Ovary (tissue), 9 donors: Measurements from ENCODE around the gene ARHGAP40. TPM values are rescaled to one million over a fixed set of nuclear protein-coding genes. Genes with fewer than 3 reads are reported as not detected.

ENCODE experiments used
- DNase-seq, 5 donors: peaks; one replicate each; pipeline ENCODE4 v3.0.0-alpha.2; 2019 to 2020
- H3K27ac ChIP-seq, 2 donors: fragments of 200-600 bp; one replicate each; pipeline versions ENCODE4 v1.5.1 to v1.8.0; 2019 to 2022
- H3K27me3 ChIP-seq: fragments of 200-600 bp; one replicate; pipeline ENCODE4 v1.8.0; 2022
- H3K36me3 ChIP-seq: fragments of 200-600 bp; sonication (generic); one replicate; pipeline ENCODE4 v1.5.1; 2019
- H3K4me1 ChIP-seq: one replicate; pipeline ENCODE4 v1.8.1; 2013; ENCODE audit warnings: mild to moderate bottlenecking, moderate library complexity; ENCODE audit not compliant: insufficient read depth
- H3K4me3 ChIP-seq: fragments of 200-600 bp; sonication (generic); one replicate; pipeline ENCODE4 v1.5.1; 2017
- H3K9me3 ChIP-seq, 2 donors: fragments of 200-600 bp in 1 of 2; sonication (generic) in 1 of 2; one replicate each; pipeline versions ENCODE4 v1.5.1 to v1.8.1; 2013 to 2019; ENCODE audit warnings: mild to moderate bottlenecking in 1 of 2, moderate library complexity in 1 of 2
- EP300 ChIP-seq: sonication (generic); formaldehyde crosslinking; IDR thresholded peaks from one replicate; pipeline ENCODE4 v1.6.1; 2017; ENCODE audit warnings: antibody characterized with exemption
- POLR2A ChIP-seq: fragments of 450-650 bp; IDR thresholded peaks from one replicate; pipeline ENCODE4 v1.6.1; 2017; ENCODE audit warnings: antibody characterized with exemption, mild to moderate bottlenecking, moderate library complexity
- WGBS, 3 donors: extraction: QIAGEN DNeasy Blood & Tissue Kit in 1 of 3; methylation state at CpG; one replicate each; pipeline versions ENCODE4 v1.1.5 to v1.1.7; 2013 to 2017; 5-methylcytosine and 5-hydroxymethylcytosine counted together
- intact Hi-C, 4 donors: fragments of 100-400 bp; cut with DNase I; formaldehyde crosslinking; loops; one replicate each; pipeline versions ENCODE4 v1.11.0 to v1.15.1; 2022 to 2023
- polyA plus RNA-seq, 2 donors: library from polyadenylated mRNA; stranded (reverse); fragments of 200-250 nt in 1 of 2; fragments of 350-450 nt in 1 of 2; fragmentation: Illumina TruSeq in 1 of 2; extraction: RNeasy Lipid Tissue Mini Kit (QIAGEN cat#74804) in 1 of 2; gene quantifications; one replicate each; pipeline ENCODE4 v1.2.3, GENCODE V29; 2013 to 2014
- total RNA-seq, 7 donors: library from RNA; depleted of rRNA in 2 of 7; stranded (reverse); fragments of >200 nt in 2 of 7; fragmentation: NEBNext Ultra II Directional in 3 of 7; extraction: Animal tissue kit (Norgen Biotek cat#: 25700) in 3 of 7; gene quantifications; one replicate each; pipeline versions ENCODE4 v1.1.0 to v1.2.4, GENCODE V29; 2016 to 2023
- TF ChIP-seq, protein P1 (sequence below), 3 donors: fragments of 450-650 bp in 2 of 3; fragments of 200-600 bp in 1 of 3; IDR thresholded peaks; one replicate each; pipeline versions ENCODE4 v1.5.1 to v1.8.0; 2016 to 2022; ENCODE audit warnings: antibody characterized with exemption in 3 of 3, mild to moderate bottlenecking in 1 of 3
- donor health status: DM: no; HTN: no; CAD: no; lungs with moderate emphysema.
- donor health status: DM: no; HTN: no; CAD: no.
- donor health status: Bipolar disorder and iron deficiency.
- donor health status: DM: yes; HTN: yes; CAD: no.
- donor health status: DM: no; HTN: no; CAD: no.
- donor health status: DM: yes; HTN: yes; CAD: no.

The ARHGAP40 gene
- total and polyA plus RNA-seq, 9 donors: not detected

DNA sequence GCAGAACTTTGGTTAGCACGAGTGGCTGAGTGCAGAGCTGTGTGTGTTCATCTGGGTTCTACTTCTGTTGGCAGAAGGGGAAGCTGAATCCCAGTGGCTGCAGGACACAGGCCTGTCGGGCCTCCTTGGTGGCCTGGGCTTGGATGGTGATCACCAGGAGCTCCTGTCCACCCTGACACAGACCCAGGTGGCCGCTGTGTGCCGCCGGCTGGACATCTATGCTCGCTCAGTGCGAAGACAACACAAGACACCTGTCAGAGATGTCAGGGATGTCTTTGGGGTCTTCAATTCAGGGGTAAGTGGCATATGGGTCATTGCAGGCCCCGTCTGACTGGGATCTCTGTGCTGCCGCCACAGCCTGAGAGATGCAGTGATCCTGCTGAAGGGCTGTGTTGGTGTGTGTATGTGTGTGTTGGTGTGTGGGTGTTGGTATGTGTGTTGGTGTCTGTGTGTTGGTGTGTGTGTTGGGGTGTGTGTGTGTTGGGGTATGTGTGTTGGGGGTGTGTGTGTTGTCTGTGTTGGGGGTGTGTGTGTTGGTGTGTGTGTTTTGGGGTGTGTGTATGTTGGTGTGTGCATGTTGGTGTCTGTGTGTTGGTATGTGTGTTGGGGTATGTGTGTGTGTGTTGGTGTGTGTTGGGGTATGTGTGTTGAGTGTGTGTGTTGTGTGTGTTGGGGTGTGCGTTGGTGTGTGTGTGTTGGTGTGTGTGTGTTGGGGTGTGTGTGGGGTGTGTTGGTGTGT lies 25.5 kb downstream of the ARHGAP40 start:
- no peak overlapping the region for H3K4me3 ChIP-seq
- WGBS, 3 donors: 82 to 86% (median 83%) methylated on average over 9 to 10 of the region's 10 CpGs
- H3K36me3 ChIP-seq: no peaks in the 10 kb centered on the region
- intact Hi-C loops: loop anchor here in 1 of 4 donors (10.0 kb wide), 1 partner anchor 62 kb away; no protein-coding TSS in a partner anchor
- H3K27me3 ChIP-seq: no peaks in the 10 kb centered on the region
- TF ChIP-seq POLR2A (no peak), EP300 (no peak)
- TF ChIP-seq, protein P1, sequence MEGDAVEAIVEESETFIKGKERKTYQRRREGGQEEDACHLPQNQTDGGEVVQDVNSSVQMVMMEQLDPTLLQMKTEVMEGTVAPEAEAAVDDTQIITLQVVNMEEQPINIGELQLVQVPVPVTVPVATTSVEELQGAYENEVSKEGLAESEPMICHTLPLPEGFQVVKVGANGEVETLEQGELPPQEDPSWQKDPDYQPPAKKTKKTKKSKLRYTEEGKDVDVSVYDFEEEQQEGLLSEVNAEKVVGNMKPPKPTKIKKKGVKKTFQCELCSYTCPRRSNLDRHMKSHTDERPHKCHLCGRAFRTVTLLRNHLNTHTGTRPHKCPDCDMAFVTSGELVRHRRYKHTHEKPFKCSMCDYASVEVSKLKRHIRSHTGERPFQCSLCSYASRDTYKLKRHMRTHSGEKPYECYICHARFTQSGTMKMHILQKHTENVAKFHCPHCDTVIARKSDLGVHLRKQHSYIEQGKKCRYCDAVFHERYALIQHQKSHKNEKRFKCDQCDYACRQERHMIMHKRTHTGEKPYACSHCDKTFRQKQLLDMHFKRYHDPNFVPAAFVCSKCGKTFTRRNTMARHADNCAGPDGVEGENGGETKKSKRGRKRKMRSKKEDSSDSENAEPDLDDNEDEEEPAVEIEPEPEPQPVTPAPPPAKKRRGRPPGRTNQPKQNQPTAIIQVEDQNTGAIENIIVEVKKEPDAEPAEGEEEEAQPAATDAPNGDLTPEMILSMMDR (IDR thresholded peaks at IDR 0.05): no peak
- no peaks in the 10 kb centered on the region for H3K4me1 ChIP-seq
- no peak overlapping the region for H3K27ac ChIP-seq
- no peaks in the 10 kb centered on the region for H3K9me3 ChIP-seq
- DNase-seq: no peak

DNA sequence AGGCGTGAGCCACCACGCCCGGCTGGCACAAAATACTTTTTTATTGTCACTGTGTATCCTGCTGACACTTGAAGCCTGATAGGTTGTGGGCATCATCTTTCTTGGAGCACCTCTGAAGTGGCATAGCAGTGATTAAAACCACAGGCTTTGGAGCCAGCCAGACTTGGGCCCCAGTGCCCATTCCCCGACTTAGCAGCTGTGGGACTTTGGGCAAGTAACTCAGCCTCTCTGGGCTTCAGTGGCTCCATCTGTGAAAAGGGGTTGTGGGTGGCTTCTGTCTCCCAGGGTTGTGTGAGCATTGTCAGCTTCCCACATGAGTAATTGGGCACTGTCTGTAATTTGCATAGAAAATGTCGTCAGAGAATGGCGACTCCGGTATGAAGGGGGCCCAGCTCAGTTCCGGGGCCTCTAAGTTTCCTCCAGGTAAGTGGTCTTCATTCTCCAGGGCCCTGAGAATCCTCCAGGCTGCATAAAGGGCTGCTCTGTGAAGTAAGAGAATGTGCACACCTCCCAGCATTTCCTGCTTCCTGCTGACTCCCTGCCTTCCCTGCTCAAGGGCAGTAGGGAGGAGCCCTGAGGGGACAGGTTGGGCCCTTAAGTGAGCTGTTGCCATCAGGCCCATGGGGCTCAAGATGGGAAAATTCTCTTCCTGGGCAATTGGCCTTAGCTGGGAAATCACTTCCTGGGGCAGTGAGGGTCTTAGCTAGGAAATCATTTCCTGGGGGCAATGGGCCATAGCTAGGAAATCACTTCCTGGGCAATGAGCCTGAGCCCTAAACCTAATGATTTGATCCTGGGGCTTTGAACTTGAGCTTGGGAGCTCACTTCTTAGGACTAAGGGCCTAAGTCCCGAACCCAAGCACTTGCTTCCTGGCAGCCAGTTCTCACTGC lies 27.2 kb downstream of the ARHGAP40 start:
- Histone ChIP-seq H3K27ac (no peak overlapping the region), H3K27me3 (no peaks in the 10 kb centered on the region), H3K4me1 (no peaks in the 10 kb centered on the region), H3K36me3 (no peaks in the 10 kb centered on the region), H3K4me3 (no peak overlapping the region), H3K9me3 (no peaks in the 10 kb centered on the region)
- intact Hi-C loops: loop anchor here in 1 of 4 donors (10.0 kb wide), 1 partner anchor 64 kb away; no protein-coding TSS in a partner anchor
- TF ChIP-seq EP300: no peak
- TF ChIP-seq, protein P1 (IDR thresholded peaks at IDR 0.05): no peak
- TF ChIP-seq POLR2A: no peak
- no peak for DNase-seq
- WGBS, 3 donors: 80 to 84% (median 83%) methylated on average over 9 of the region's 9 CpGs

DNA sequence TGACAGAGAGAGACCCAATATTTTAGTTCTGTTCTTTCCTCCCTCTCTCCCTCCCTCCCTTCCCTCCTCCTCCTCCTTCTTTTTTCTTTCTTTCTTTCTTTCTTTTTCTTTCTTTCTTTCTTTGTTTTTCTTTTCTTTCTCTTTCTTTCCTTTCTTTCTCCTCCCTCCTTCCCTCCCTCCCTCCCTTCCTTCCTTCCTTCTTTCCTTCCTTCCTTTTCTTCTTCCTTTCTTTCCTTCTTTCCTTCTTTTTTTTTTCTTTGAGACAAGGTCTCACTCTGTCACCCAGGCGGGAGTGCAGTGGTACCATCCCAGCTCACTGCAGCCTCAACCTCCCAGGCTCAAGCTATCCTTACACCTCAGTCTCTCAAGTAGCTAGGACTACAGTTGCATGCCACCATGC lies 28.4 kb downstream of the ARHGAP40 start:
- TF ChIP-seq, protein P1 (IDR thresholded peaks at IDR 0.05): no peak
- TF ChIP-seq POLR2A: no peak
- no peak for TF ChIP-seq EP300
- no peaks in the 10 kb centered on the region for H3K36me3 ChIP-seq
- H3K4me3 ChIP-seq: no peak overlapping the region
- intact Hi-C loops: loop anchor here in 1 of 4 donors (10.0 kb wide), 1 partner anchor 65 kb away; no protein-coding TSS in a partner anchor
- no peaks in the 10 kb centered on the region for H3K4me1 ChIP-seq
- H3K27ac ChIP-seq: no peak overlapping the region
- WGBS, 3 donors: 71 to 85% (median 77%) methylated on average over 1 of the region's 1 CpG
- H3K27me3 ChIP-seq: no peaks in the 10 kb centered on the region
- no peaks in the 10 kb centered on the region for H3K9me3 ChIP-seq
- no peak for DNase-seq

DNA sequence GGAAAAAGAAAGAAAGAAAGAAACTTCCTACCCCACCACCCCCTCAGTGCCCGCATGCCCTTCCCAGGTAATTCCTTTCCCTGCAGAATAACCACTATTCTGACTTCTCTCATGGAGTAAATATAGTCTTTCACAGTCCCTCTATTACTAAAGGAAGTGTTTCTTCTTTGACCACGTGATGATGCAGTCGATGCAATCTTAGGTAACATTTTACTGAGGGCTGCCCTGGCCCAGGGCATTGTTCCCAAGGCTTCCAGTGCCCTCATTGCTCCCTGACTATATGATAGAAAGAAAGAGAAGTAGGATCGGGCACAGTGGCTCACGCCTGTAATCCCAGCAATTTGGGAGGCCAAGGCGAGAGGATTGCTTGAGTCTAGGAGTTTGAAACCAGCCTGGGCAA lies 29.1 kb downstream of the ARHGAP40 start:
- Histone ChIP-seq H3K4me3 (no peak overlapping the region), H3K4me1 (no peaks in the 10 kb centered on the region), H3K9me3 (no peaks in the 10 kb centered on the region), H3K27me3 (no peaks in the 10 kb centered on the region), H3K36me3 (no peaks in the 10 kb centered on the region), H3K27ac (no peak overlapping the region)
- WGBS, 3 donors: 72 to 74% (median 72%) methylated on average over 6 of the region's 6 CpGs
- DNase-seq: no peak
- intact Hi-C loops: no loop called here
- TF ChIP-seq, protein P1 (IDR thresholded peaks at IDR 0.05): no peak
- TF ChIP-seq EP300 (no peak), POLR2A (no peak)
